GM21717 (cell line): ENCODE results near the gene ROS1.

Experiments used
- ATAC-seq: cut with Tn5 transposase; IDR thresholded peaks from one replicate; pipeline ENCODE4 v1.9.1; 2021; ENCODE audit warnings: mild to moderate bottlenecking, moderate library complexity; ENCODE audit not compliant: unreplicated experiment

Gene ROS1

GRCh38 chr6:117441824-117442264 is 16.1 kb upstream of the ROS1 start:
- no peak for ATAC-seq

- ATAC-seq: no peak
These were observed 15.2 kb upstream of the ROS1 start for GRCh38 chr6:117440706-117441525.

- ATAC-seq: no peak
These were observed 6.5 kb upstream of the ROS1 start for GRCh38 chr6:117432273-117432672.

- ATAC-seq: no peak
These were observed 2.0 kb downstream of the ROS1 start for GRCh38 chr6:117423754-117424153.

- no peak for ATAC-seq
These were observed 7.4 kb downstream of the ROS1 start for GRCh38 chr6:117418320-117418719.

GRCh38 chr6:117417851-117418250 is 7.9 kb downstream of the ROS1 start:
- no peak for ATAC-seq

- ATAC-seq: no peak
These were observed 11.0 kb downstream of the ROS1 start for GRCh38 chr6:117414770-117415169.

- ATAC-seq: no peak
These were observed 14.3 kb downstream of the ROS1 start for GRCh38 chr6:117411474-117411873.

- no peak for ATAC-seq
These were observed 15.9 kb downstream of the ROS1 start for GRCh38 chr6:117409863-117410262.

- no peak for ATAC-seq
These were observed 16.3 kb downstream of the ROS1 start for GRCh38 chr6:117409420-117409819.

- ATAC-seq: no peak
These were observed 21.2 kb downstream of the ROS1 start for GRCh38 chr6:117404548-117404947.

- ATAC-seq: no peak
These were observed 23.9 kb downstream of the ROS1 start for GRCh38 chr6:117401799-117402198.

GRCh38 chr6:117399924-117400323 is 25.8 kb downstream of the ROS1 start:
- no peak for ATAC-seq

- ATAC-seq: no peak
These were observed 26.6 kb downstream of the ROS1 start for GRCh38 chr6:117399126-117399525.

GRCh38 chr6:117397536-117398227 is 28.1 kb downstream of the ROS1 start:
- no peak for ATAC-seq

- no peak for ATAC-seq
These were observed 29.5 kb downstream of the ROS1 start for GRCh38 chr6:117396228-117396627.

- no peak for ATAC-seq
These were observed 30.6 kb downstream of the ROS1 start for GRCh38 chr6:117395164-117395563.

GRCh38 chr6:117393045-117393444 is 32.7 kb downstream of the ROS1 start:
- no peak for ATAC-seq

- no peak for ATAC-seq
These were observed 33.7 kb downstream of the ROS1 start for GRCh38 chr6:117391874-117392583.

GRCh38 chr6:117389227-117390057 is 36.3 kb downstream of the ROS1 start:
- ATAC-seq: no peak
